H9 (cell line): Measurements from ENCODE around the gene NRN1L. TPM values are rescaled to one million over a fixed set of nuclear protein-coding genes. Genes with fewer than 3 reads are reported as not detected.
A peak's percentile ranks its signal among the peaks of the same experiment; 100 is the strongest.

Experiments used
- DNase-seq: peaks from one replicate; pipeline ENCODE4 v3.0.0-alpha.2; 2017
- H2AFZ ChIP-seq: one replicate; pipeline ENCODE4 v1.6.1; 2013; ENCODE audit warnings: mild to moderate bottlenecking, low read length, control low read depth, moderate library complexity
- H2AK5ac ChIP-seq: 2 replicates; pipeline ENCODE4 v1.6.1; 2013; ENCODE audit warnings: low read length, control low read depth, mixed read lengths; ENCODE audit not compliant: insufficient read length
- H2BK120ac ChIP-seq: one replicate; pipeline ENCODE4 v1.6.1; 2013; ENCODE audit warnings: low read depth, mild to moderate bottlenecking, low read length, control low read depth, inconsistent platforms; ENCODE audit not compliant: poor library complexity, severe bottlenecking
- H2BK12ac ChIP-seq: 2 replicates; pipeline ENCODE4 v1.6.1; 2013; ENCODE audit warnings: low read length, control low read depth, mixed read lengths, low read depth; ENCODE audit not compliant: insufficient read length
- H2BK15ac ChIP-seq: 2 replicates; pipeline ENCODE4 v1.6.1; 2013; ENCODE audit warnings: low read depth, low read length, control low read depth
- H2BK20ac ChIP-seq: one replicate; pipeline ENCODE4 v1.6.1; 2013; ENCODE audit warnings: low read depth, mild to moderate bottlenecking, low read length, control low read depth, inconsistent platforms; ENCODE audit not compliant: poor library complexity, severe bottlenecking
- H2BK5ac ChIP-seq: 2 replicates; pipeline ENCODE4 v1.6.1; 2013; ENCODE audit warnings: low read length, control low read depth, mixed read lengths; ENCODE audit not compliant: insufficient read length
- H3K14ac ChIP-seq: 2 replicates; pipeline ENCODE4 v1.6.1; 2013; ENCODE audit warnings: low read length, control low read depth; ENCODE audit not compliant: insufficient read depth
- H3K18ac ChIP-seq: 2 replicates; pipeline ENCODE4 v1.6.1; 2013; ENCODE audit warnings: low read depth, mild to moderate bottlenecking, mixed read lengths, low read length, control low read depth; ENCODE audit not compliant: insufficient read length
- H3K23ac ChIP-seq: 2 replicates; pipeline ENCODE4 v1.6.1; 2013; ENCODE audit warnings: low read length, control low read depth, mixed read lengths, low read depth; ENCODE audit not compliant: insufficient read length
- H3K23me2 ChIP-seq: 2 replicates; pipeline ENCODE4 v1.6.1; 2013; ENCODE audit warnings: low read depth, mild to moderate bottlenecking, mixed read lengths, low read length, control low read depth; ENCODE audit not compliant: insufficient read length, poor library complexity, severe bottlenecking
- H3K27ac ChIP-seq: 2 replicates; pipeline ENCODE4 v1.5.1; 2013; ENCODE audit warnings: low read length, control low read depth, mixed read lengths, low read depth; ENCODE audit not compliant: insufficient read length
- H3K27me3 ChIP-seq: 2 replicates; pipeline ENCODE4 v1.6.1; 2013; ENCODE audit warnings: low read length, control low read depth, inconsistent platforms; ENCODE audit not compliant: insufficient read depth
- H3K4ac ChIP-seq: 2 replicates; pipeline ENCODE4 v1.6.1; 2013; ENCODE audit warnings: low read depth, mild to moderate bottlenecking, control low read depth, inconsistent platforms, low read length, moderate library complexity
- H3K4me1 ChIP-seq: 2 replicates; pipeline ENCODE4 v1.6.1; 2013; ENCODE audit warnings: low read length, control low read depth, inconsistent platforms; ENCODE audit not compliant: insufficient read depth
- H3K4me2 ChIP-seq: 2 replicates; pipeline ENCODE4 v1.6.1; 2013; ENCODE audit warnings: low read length, control low read depth, mixed read lengths; ENCODE audit not compliant: insufficient read length, insufficient read depth
- H3K56ac ChIP-seq: 2 replicates; pipeline ENCODE4 v1.6.1; 2013; ENCODE audit warnings: low read depth, mild to moderate bottlenecking, mixed read lengths, low read length, control low read depth; ENCODE audit not compliant: insufficient read length
- H3K79me1 ChIP-seq: 2 replicates; pipeline ENCODE4 v1.6.1; 2013; ENCODE audit warnings: low read depth, mild to moderate bottlenecking, moderate library complexity, low read length, control low read depth, inconsistent platforms; ENCODE audit not compliant: insufficient read depth, poor library complexity, severe bottlenecking
- H3K79me2 ChIP-seq: 2 replicates; pipeline ENCODE4 v1.6.1; 2013; ENCODE audit warnings: low read length, control low read depth, inconsistent platforms; ENCODE audit not compliant: insufficient read depth
- H3K9ac ChIP-seq: 2 replicates; pipeline ENCODE4 v1.6.1; 2013; ENCODE audit warnings: low read length, control low read depth, mixed read lengths; ENCODE audit not compliant: insufficient read length; ENCODE audit errors: extremely low read depth
- H3K9me3 ChIP-seq: one replicate; pipeline ENCODE4 v1.6.1; 2013; ENCODE audit warnings: low read depth, low read length, inconsistent platforms; ENCODE audit not compliant: control insufficient read depth
- H3T11ph ChIP-seq: one replicate; pipeline ENCODE4 v1.6.1; 2013; ENCODE audit warnings: mild to moderate bottlenecking, low read length, control low read depth, inconsistent platforms
- H4K20me1 ChIP-seq: one replicate; pipeline ENCODE4 v1.6.1; 2013; ENCODE audit not compliant: control insufficient read depth, insufficient read length, insufficient read depth
- H4K5ac ChIP-seq: 2 replicates; pipeline ENCODE4 v1.6.1; 2013; ENCODE audit warnings: low read depth, mild to moderate bottlenecking, mixed read lengths, low read length, control low read depth; ENCODE audit not compliant: insufficient read length
- H4K8ac ChIP-seq: replicated peaks from 2 replicates; pipeline ENCODE4 v1.6.1; 2013; ENCODE audit warnings: low read length, control low read depth, mixed read lengths, low read depth; ENCODE audit not compliant: insufficient read length
- H4K91ac ChIP-seq: 2 replicates; pipeline ENCODE4 v1.6.1; 2013; ENCODE audit warnings: low read depth, mild to moderate bottlenecking, moderate library complexity, mixed read lengths, low read length, control low read depth; ENCODE audit not compliant: insufficient read length
- H3K27ac Mint-ChIP-seq, 3 experiments: 2 replicates in 2 of 3; 3 replicates in 1 of 3; pipeline ENCODE4 v1.8.0; 2020 to 2021; ENCODE audit warnings: mixed read lengths in 3 of 3, mild to moderate bottlenecking in 1 of 3, moderate library complexity in 1 of 3
- H3K27me3 Mint-ChIP-seq: 2 replicates; pipeline ENCODE4 v1.8.0; 2021; ENCODE audit warnings: low read depth, mild to moderate bottlenecking, moderate library complexity, mixed read lengths
- H3K36me3 Mint-ChIP-seq, 3 experiments: 2 replicates in 2 of 3; 3 replicates in 1 of 3; pipeline ENCODE4 v1.8.0; 2020 to 2021; ENCODE audit warnings: low read depth in 3 of 3, mixed read lengths in 3 of 3; ENCODE audit not compliant: insufficient read depth in 1 of 3
- H3K4me1 Mint-ChIP-seq, 2 experiments: 2 replicates each; pipeline ENCODE4 v1.8.0; 2020; ENCODE audit warnings: mixed read lengths in 2 of 2
- H3K4me3 Mint-ChIP-seq, 2 experiments: 2 replicates in 1 of 2; 3 replicates in 1 of 2; pipeline ENCODE4 v1.8.0; 2020 to 2021; ENCODE audit warnings: mild to moderate bottlenecking in 2 of 2, mixed read lengths in 2 of 2, moderate library complexity in 1 of 2
- H3K9me3 Mint-ChIP-seq, 2 experiments: 2 replicates in 1 of 2; 3 replicates in 1 of 2; pipeline ENCODE4 v1.8.0; 2020; ENCODE audit warnings: mild to moderate bottlenecking in 2 of 2, mixed read lengths in 2 of 2, moderate library complexity in 1 of 2
- CTCF ChIP-seq: fragments of 200-600 bp; sonication (generic); conservative IDR thresholded peaks from 3 replicates; pipeline ENCODE4 v1.8.0; 2021; ENCODE audit warnings: antibody characterized with exemption, mild to moderate bottlenecking
- WGBS: extraction: QIAGEN DNeasy Blood & Tissue Kit; methylation state at CpG from one replicate; pipeline ENCODE4 v1.1.7; 2013; ENCODE audit warnings: missing lambda C conversion rate, low lambda C conversion rate, mixed read lengths; ENCODE audit not compliant: insufficient read length; ENCODE audit errors: extremely low coverage; 5-methylcytosine and 5-hydroxymethylcytosine counted together
- total RNA-seq: library from RNA; stranded (reverse); gene quantifications from 2 replicates; pipeline ENCODE4 v1.2.1, GENCODE V29; 2021

Gene NRN1L
- total RNA-seq, 1 experiment from 2014 or later = 2.0 TPM

- Histone ChIP-seq H3K14ac (no peak overlapping the region), H3K18ac (no peak overlapping the region), H2AFZ (no peak overlapping the region), H2BK5ac (no peak overlapping the region), H2BK12ac (no peak overlapping the region), H4K8ac (no peak overlapping the region), H3K27ac (peak overlapping the region; percentile 61), H4K91ac (no peak overlapping the region), H3K27me3 (no peaks in the 10 kb centered on the region), H2BK120ac (no peak overlapping the region), H3K79me1 (no peaks in the 10 kb centered on the region), H2BK15ac (no peak overlapping the region), H3K56ac (no peak overlapping the region), H3K4me1 (peaks cover 10% of the 10 kb centered on the region; the same call in 1 of the 2 replicates), H3K4ac (no peak overlapping the region), H3K9me3 (no peaks in the 10 kb centered on the region), H4K5ac (no peak overlapping the region), H3K9ac (peak overlapping the region; percentile 80), H3K4me2 (peak overlapping the region; percentile 82), H3K79me2 (peaks cover 20% of the 10 kb centered on the region; the same call in 1 of the 2 replicates), H2AK5ac (no peak overlapping the region), H2BK20ac (no peak overlapping the region), H3K23ac (no peak overlapping the region), H3K23me2 (peaks cover 14% of the 10 kb centered on the region), H3T11ph (no peak overlapping the region), H4K20me1 (no peaks in the 10 kb centered on the region)
- Mint-ChIP-seq H3K9me3 (peaks cover 0 to 2% of the 10 kb centered on the region in 2 experiments; a peak in 1 of 5 replicates), H3K27ac (peak overlapping the region; percentile 93 to 98 (median 96); a peak in 6 of 7 replicates), H3K4me3 (peak overlapping the region; percentile 73 to 91), H3K27me3 (no peaks in the 10 kb centered on the region), H3K36me3 (peaks cover 9 to 19% (median 11%) of the 10 kb centered on the region in 3 experiments), H3K4me1 (peaks cover 46 to 52% of the 10 kb centered on the region in 2 experiments)
- no CpG with 5 or more reads among the region's 5 CpGs for WGBS
- no peak for DNase-seq
- no peak for TF ChIP-seq CTCF
These were observed 39.2 kb upstream of the NRN1L start for GRCh38 chr16:67845291-67846062.
